COLO668 (cell line): ENCODE measurements around the gene GPR158.

Experiments used
- DNase-seq: peaks from one replicate; lab custom pipeline; 2025; ENCODE audit not compliant: unreplicated experiment; lab: John Stamatoyannopoulos, UW

Gene GPR158

DNA sequence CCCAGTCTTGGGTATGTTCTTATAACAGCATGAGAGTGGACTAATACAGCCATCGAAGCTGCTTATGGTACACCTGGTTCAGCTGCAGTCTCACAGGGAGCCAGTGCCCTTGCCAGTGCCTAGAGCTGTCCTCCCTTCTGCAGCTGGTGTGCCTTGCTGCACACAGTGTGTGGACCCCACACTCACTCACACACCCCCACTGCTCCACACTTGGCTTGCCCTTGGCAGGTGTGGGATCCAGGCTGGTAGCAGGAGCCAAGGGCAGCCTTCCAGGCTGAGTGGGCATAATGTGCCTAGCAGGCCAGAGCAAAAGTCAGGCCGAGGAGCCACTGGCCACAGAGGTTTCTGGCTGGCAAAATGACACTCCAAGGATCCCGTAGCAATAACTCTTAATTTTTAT, 217.3 kb downstream of the GPR158 start:
- no peak for DNase-seq

DNA sequence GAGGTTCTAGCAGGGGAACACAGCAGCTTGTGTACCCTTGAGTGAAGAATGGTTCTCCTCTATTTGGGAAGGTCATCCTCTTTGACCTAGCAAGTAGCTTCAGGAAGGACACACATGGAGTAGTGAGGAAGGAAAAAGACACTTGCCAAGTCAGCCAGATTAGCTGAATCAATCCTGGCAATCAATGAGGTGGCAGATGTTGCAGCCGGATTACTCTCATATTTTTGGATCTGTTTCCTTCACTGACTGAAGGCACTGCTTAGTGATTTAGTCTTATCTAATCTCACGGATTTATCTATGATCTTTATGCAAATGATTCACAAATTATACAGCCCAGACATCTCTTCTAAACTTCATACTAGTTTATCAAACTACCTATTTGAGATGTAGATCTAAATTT, 218.8 kb downstream of the GPR158 start:
- no peak for DNase-seq

DNA sequence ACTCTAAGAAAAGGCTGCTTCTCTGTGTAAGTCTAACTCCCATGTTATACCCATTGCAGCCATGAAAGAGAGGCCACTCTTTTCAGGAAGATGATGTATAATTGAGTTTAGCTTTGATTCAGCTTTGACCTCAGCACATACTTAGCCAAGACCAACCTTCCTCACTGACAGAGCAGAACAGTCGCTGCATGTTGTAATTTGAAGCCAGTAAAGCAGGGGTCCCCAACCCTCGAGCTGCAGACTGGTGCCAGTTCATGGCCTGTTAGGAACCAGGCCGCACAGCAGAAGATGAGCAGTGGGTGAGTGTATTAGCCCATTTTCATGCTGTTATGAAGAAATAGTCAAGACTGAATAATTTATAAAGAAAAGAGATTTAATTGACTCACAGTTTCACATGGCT, 223.9 kb downstream of the GPR158 start:
- DNase-seq: no peak

DNA sequence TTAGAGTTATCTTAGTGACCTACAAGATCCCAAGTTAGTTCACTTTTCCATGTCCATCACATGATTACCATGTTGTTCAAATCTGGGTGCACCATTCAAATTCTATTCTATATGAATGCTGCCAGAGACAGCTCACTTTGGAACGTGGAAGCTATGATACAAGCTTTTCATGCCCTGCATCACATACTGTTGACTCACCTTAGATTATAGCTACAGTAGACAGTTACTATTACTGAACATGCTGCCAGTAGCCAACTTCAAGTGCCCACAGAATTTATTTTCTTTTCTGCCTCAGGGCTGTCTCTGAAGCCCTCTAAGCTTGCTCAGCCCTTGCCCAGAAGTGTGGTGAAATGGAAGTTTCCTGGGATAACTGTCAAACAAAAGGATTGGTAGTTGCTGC, 231.1 kb downstream of the GPR158 start:
- no peak for DNase-seq

DNA sequence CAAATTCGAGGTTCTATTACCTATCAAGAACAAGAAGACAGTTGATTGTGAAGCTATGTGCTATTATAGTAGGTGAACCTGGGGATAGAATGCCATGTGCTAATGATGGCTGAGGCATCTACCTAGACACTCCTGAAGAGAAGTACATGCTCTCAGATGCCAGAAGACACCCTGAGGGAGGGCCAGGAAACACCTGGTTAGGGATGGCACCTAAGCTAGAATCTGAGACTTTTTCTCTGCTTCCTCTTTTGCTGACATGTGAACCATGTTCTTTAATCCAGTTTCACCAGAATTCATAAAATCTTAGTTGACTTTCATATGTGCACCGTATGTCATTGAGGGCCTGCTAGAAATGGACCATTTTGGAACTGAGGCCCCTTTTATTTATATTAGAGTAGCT, 242.8 kb downstream of the GPR158 start:
- DNase-seq: no peak

DNA sequence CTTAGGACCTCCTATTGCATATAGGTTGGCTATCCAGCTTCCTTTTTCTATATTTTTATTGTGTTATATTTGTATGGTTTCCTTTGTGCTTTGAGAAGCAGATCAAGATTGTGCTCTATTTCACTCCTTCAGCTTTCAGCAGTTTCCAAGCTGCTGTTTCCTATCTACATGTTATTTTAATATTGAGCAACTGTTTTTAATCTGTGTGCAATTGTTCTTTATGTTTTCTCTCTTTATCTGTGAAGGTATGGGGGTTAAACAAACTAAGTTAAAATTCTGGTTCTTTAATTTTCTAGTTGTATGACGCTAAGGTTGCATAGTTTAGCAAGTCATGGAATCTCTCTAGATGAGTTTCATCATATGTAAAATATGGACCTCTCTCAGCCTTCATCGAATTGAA, 251.0 kb downstream of the GPR158 start:
- DNase-seq: no peak

DNA sequence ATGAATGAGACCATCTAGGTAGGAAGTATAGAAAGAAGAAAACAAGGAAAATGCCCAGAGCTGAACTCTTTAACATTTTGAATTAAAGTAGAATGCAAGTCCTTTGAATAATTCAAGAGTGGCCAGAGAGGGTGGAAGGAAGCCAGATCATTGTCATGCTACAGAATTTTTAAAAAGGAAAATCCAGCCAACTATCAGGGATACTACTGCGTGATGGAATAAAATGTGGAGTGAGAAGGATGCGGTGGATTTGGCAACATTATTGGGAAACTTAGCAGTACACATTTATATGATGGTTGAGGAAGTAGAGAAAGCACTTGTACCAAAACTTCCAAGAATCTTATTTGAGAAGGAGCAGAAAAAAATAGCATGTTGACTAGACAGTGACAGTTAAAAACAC, 261.6 kb downstream of the GPR158 start:
- DNase-seq: no peak

DNA sequence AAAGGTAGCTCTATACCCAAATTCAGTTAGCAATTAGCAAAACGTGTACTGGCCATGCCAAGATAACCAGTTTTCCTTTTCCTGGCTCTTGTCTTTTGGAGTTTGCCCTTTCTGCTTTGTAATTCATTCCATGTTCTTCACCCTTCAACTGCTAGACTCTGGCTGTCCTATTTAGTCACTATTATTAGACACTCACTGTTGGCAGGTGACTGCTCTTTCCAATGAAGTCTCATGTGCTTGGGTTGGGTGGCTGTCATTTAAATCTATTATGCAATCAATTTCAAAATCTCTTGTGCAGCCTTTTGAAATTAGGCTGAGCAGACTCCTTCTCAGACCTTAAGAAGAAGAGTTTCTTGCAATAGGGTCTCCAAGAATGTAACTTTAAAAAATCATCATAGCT, 266.5 kb downstream of the GPR158 start:
- no peak for DNase-seq

DNA sequence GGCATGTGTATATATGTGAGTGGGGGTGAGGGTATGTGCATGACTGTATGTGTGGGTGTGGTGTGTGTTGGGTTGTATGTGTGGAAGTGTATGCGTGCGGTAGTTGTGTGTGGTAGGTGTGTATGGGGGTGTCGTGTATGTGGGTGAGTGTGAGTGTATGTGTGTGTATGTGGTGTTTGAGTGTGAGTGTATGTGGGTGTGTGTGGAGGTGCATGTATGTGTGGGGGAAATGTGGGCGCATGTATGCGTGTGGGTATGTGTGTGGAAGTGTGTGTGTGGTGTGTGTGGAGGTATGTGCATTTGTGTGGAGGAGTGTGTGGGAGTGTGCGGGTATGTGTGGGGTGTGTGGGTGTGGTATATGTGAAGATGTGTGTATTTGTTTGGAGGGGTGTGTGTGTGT, 269.5 kb downstream of the GPR158 start:
- DNase-seq: no peak

DNA sequence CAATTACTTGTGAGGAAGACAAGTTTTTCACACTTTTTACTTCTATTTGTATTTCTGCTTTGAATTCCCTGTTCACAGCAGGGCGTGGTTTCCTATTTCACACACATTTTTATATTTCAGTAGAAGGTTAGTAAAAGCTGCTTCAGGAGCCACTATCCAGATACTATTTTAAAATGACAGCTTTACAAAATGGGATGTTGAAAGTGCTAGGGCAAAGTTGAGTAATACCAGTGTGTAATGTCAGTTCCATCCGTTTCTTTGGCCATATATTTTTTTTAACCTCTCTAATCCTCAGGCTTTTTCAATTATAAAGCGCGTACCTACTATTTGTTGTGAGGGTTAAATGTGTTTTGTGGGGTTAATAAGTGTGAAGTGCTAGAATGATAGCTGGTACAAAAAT, 276.6 kb downstream of the GPR158 start:
- no peak for DNase-seq

DNA sequence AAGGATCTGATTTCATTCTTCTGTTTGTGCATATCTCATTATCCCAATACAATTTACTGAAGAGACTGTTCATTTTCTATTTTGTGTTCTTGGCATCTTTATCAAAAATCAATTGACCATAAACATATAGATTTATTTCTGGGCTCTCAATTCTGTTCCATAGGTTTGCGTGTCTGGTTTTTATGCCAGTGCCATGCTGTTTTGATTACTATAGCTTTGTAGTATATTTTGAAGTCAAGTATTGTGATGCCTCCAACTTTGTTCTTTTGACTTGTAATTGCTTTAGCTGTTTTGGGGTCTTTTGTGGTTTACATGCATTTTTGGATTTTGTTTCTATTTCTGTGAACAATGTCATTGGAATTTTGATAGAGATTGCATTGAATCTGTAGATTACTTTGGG, 278.8 kb downstream of the GPR158 start:
- DNase-seq: no peak

DNA sequence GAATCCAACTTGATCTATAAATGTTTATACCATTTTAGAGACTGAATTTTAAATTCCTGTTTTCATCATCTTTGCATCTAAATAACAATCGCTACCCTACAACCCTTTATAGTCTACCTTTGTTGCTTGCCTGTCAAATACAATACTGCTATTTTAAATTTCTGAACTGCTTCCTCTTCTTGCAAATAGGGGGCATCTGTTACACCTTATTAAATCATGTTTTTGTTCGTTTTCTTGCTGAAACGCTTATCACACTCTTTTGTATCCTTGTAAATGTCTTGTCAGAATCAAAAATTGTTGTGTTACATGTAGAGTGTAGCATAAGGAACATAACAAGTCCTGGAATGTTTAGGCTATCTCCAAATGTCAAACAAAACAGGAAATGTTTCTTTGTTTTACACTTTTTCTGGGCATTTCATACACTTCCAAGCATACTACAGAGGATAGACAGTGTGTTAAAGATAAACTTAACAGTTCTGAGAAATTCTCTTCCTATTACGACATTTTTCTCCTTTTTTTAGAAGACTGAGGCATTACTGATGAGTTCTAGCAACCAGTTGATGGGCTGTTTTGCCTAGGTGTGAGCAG, 281.3 kb downstream of the GPR158 start:
- DNase-seq: no peak

DNA sequence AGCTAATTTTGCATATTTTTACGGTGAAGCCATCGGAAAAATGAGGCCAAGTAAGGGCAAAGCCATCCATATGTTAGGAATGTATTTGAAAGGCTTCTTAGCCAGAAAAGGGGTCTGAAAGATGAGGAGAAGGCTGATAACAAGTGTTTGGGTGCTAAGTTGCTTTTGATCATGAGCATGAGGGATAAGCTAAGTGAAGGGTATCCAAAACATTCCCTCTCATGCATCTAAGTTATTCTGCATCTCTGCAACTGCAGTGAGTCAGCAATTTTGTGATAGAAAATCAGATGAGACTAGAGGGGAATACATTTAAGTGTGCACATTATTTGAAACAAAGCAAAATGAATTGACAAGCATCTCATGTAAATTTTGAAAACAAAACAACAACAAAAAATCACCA, 282.8 kb downstream of the GPR158 start:
- DNase-seq: no peak

DNA sequence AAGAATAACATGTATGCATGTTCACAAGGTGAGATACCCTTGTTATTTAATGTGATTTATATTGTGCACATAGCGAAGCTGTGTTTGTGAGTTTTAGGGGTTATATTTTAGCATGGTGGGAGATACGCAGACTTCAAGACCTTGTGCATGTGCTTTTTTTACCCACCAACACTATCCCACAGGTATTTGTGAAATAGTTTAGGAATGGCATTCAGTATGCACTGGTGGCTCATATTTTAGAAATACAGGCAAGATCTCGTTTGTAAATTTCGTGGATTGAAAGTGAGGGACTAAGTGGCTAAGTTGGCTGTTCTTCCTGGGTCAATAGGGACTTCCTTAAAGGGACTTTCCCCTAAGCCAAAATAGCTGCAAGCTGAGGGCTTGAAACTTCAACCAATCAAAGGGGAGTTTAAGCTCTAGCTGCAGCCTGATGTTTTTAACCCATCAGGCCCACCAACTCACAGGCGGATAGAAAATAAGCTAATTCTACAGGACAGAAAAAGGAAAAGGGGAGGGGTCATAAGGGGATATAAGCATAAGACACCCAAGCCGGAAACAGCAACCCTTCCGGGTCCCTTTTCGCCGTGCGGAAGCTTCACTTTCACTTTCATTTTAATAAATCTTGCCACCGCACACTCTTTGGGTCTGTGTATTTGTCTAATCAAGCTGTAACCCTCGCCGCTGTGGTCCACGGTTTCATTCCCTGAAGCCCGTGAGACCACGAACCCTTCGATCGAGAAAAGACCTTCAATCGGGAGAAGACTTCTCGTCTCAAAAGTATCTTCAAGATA, 291.0 kb downstream of the GPR158 start:
- peak; percentile 39 for DNase-seq

DNA sequence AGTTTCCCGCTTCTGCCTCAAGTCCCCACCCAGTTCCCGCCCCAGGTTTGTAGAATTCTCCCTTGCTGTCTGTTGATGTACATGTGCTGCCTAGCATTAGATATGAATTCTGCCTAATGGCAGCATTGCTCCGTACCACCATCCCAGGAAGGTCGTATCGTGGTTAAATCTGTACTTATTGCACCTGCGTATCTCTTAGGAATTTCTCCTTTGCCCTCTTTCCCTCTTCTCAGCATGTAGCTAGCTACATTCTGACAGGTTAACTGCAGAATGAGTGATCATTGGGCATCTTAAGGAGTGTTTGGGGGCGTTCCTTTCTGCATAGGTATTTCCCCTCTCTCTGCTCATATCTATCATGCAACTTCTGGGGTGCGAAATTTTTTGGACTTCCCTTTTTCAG, 293.1 kb downstream of the GPR158 start:
- DNase-seq: no peak

DNA sequence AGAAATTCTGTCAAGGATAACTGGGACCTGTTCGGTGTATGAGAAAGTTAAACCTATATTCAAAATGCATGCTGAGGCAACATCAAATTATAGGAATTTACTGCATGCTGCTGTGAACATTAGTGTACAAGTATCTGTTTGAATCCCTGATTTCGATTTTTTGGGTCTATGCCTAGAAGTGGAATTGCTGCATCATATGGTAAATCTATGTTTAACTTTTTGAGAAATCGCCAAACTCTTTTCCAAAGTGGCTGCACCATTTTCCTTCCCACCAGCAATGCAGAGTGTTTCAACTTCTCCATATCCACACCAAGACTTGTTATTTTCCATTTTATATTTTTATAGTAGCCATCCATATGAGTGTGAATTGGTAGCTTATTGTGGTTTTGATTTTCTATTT, 306.7 kb downstream of the GPR158 start:
- no peak for DNase-seq

DNA sequence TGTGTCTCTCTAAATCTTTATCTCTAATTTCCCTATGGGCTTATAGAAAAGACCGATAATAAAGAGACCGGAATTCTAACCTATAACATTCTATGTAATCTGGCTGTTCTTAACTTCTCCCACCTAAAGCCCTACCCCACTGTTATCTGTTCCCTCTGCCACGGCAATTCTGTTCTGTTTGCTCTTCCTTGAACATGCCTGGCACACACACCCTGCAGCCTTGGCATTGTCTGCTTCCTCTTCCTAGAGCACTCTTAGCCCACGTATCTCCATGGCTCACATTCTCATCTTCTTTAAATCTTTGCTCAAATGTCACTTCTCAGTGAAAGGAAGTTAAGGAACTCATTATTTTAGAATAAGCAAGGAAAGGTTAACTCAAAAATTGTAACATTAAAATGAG, 309.2 kb downstream of the GPR158 start:
- DNase-seq: no peak

DNA sequence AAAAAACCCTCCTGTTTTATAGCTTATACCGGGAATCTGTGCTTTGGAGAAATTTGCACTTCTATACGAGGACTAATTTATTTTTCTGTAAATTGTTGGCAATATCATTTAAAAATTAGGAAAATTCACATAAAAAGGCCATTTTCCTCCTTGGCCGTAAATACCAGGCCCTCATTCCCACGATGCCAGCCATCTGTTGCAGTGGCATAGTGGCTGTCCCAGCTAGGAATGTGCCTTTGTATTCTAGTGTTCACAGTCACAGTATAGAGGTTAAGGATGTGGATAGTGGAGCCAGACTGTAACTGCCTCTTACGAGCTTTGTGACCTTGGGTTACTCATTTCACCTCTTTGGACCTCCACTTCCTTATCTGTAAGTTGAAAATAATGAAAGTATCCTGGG, 312.5 kb downstream of the GPR158 start:
- DNase-seq: no peak

DNA sequence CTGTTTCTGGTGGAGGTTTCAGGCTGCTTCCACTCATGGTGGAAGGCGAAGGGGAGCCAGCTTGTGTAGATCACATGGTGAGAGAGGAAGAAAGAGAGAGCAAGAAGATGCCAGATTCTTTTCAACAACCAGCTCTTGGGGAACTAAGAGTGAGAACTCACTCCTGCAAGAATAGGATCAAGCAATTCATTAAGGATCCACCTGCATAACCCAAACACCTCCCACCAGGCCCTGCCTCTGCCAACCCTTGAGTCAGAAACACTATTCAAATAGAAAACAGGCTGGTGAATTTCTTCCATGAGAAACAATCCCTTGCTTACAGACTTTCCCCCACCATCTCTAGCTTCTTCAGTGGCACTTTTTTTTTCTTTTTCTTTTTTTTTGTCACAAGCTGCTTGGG, 317.2 kb downstream of the GPR158 start:
- DNase-seq: no peak

DNA sequence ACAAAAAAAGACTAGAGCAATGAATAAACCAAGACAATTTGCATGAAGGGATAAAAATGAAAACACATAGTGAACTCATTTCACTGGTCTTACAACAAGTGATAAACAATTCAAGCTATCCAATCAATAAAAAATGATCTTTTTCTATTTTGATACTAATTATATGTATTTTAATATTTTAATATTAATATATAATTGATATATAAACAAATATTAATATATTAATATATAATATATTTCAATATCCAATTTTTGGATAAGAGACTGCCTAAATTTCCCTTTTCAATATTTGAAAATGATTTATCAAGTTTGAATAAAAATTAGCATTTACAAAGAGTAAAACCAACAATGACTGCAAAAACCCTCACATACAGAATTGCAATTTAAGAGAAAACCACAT, 317.9 kb downstream of the GPR158 start:
- no peak for DNase-seq

DNA sequence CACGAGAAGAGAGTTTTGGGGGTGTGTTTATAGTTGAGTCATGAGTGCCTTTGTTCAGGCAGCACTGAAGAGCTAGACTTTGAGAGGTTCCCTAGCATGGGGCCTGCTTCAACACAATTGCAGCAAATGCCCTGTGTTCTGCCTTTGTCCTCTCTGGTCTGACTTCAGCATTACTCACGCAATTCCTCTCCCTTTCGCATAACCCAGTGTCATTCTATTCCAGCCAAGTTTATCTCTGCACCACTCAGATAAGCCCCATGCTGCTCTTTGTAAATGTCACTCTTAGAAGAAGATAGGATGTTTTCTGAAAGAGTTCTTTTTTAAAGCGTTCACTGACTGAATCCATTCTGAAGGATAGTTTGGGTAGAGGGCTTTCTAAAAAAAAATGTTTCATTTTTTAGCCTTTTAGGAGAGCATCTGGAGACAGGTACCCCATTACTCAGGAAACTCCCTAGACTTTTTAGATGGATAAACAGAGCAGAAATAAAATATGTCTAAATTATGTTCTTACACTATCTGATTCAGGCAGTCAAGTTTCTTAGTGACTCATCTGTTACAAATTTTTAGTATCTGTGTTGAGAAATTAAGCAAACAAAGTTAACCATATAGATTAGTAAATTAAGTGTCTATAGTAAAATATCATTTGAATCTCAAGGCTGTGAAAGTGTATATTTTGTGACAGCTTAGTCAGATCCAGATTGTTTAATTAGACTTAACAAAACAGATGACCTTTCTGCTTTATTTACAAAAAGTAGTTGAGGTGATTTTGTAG, 318.5 kb downstream of the GPR158 start:
- no peak for DNase-seq

DNA sequence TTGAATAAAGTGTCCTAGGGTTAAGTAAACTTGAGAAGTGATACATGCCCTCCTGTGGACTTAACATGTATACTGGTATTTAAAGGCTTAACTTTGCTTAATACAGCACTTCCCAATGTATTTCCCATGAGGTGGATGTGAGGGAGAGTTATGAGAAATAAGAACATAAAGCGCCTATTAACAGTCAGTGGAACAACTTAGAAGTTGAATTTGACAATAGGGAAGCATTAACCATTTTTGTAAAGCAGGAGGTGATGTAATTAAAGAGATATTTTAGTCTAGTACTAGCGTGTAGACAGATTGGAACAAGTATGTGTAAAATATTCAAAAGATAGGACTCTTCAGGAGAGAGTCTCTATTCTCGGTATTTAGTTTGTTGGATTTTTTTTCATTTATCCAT, 322.4 kb downstream of the GPR158 start:
- no peak for DNase-seq
